GM23248 (cell line): Measurements from ENCODE around the gene SEC11A. TPM values are rescaled to one million over a fixed set of nuclear protein-coding genes. Genes with fewer than 3 reads are reported as not detected.

Source experiments
- DNase-seq: peaks from one replicate; pipeline ENCODE4 v3.0.0-alpha.2; 2015
- H2AFZ ChIP-seq: fragments of 200-600 bp; sonication (generic); 2 replicates; pipeline ENCODE4 v1.6.1; 2016; ENCODE audit warnings: antibody characterized with exemption
- H3F3A ChIP-seq: fragments of 200-600 bp; sonication (generic); 2 replicates; pipeline ENCODE4 v1.6.1; 2016; ENCODE audit warnings: mild to moderate bottlenecking, antibody characterized with exemption, mixed run types; ENCODE audit not compliant: insufficient read depth
- H3K27ac ChIP-seq: fragments of 200-600 bp; sonication (generic); 2 replicates; pipeline ENCODE4 v1.5.1; 2016; ENCODE audit warnings: mild to moderate bottlenecking
- H3K27me3 ChIP-seq: fragments of 200-600 bp; sonication (generic); replicated peaks from 2 replicates; pipeline ENCODE4 v1.6.1; 2016; ENCODE audit warnings: mild to moderate bottlenecking; ENCODE audit not compliant: insufficient read depth
- H3K36me3 ChIP-seq: fragments of 200-600 bp; sonication (generic); 2 replicates; pipeline ENCODE4 v1.6.1; 2016; ENCODE audit warnings: low read depth, mild to moderate bottlenecking
- H3K4me1 ChIP-seq: fragments of 200-600 bp; sonication (generic); 2 replicates; pipeline ENCODE4 v1.6.1; 2016; ENCODE audit warnings: mild to moderate bottlenecking; ENCODE audit not compliant: insufficient read depth
- H3K4me2 ChIP-seq: fragments of 200-600 bp; sonication (generic); one replicate; pipeline ENCODE4 v1.6.1; 2016; ENCODE audit warnings: mild to moderate bottlenecking; ENCODE audit not compliant: unreplicated experiment
- H3K4me3 ChIP-seq: fragments of 200-600 bp; sonication (generic); 2 replicates; pipeline ENCODE4 v1.5.1; 2016; ENCODE audit warnings: mild to moderate bottlenecking
- H3K79me2 ChIP-seq: fragments of 200-600 bp; sonication (generic); 2 replicates; pipeline ENCODE4 v1.6.1; 2016; ENCODE audit warnings: mild to moderate bottlenecking; ENCODE audit not compliant: insufficient read depth
- H3K9ac ChIP-seq: fragments of 200-600 bp; sonication (generic); 2 replicates; pipeline ENCODE4 v1.6.1; 2016; ENCODE audit warnings: mild to moderate bottlenecking
- H3K9me2 ChIP-seq: fragments of 200-600 bp; sonication (generic); 2 replicates; pipeline ENCODE4 v1.6.1; 2016; ENCODE audit warnings: mixed run types, mild to moderate bottlenecking, moderate library complexity; ENCODE audit not compliant: insufficient read depth
- H3K9me3 ChIP-seq: fragments of 200-600 bp; sonication (generic); one replicate; pipeline ENCODE4 v1.6.1; 2017; ENCODE audit warnings: low read depth
- H4K20me1 ChIP-seq: fragments of 200-600 bp; sonication (generic); 2 replicates; pipeline ENCODE4 v1.6.0; 2016; ENCODE audit not compliant: insufficient read depth
- EZH2 ChIP-seq: fragments of 200-600 bp; sonication (generic); IDR thresholded peaks from 2 replicates; pipeline ENCODE4 v1.6.1; 2018; ENCODE audit warnings: antibody characterized with exemption, mild to moderate bottlenecking; ENCODE audit not compliant: insufficient read depth, poor library complexity, severe bottlenecking
- EZH2phosphoT487 ChIP-seq: fragments of 200-600 bp; sonication (generic); IDR thresholded peaks from 2 replicates; pipeline ENCODE4 v1.6.1; 2018; ENCODE audit warnings: antibody characterized with exemption, moderate library complexity, mild to moderate bottlenecking, low read depth; ENCODE audit not compliant: insufficient read depth
- WGBS, 2 experiments: methylation state at CpG; one replicate each; pipeline ENCODE4 v1.1.6; 2015 to 2017; ENCODE audit warnings: low lambda C conversion rate in 2 of 2, low coverage in 1 of 2; ENCODE audit errors: missing lambda C conversion rate in 2 of 2; 5-methylcytosine and 5-hydroxymethylcytosine counted together
- in situ Hi-C: fragments of 300-500 bp; cut with MboI; formaldehyde crosslinking; loops from 2 replicates; pipeline ENCODE4 v1.15.0; 2020
- polyA plus RNA-seq: library from polyadenylated mRNA; unstranded; fragments of >200 nt; fragmentation: Nextera tagmentation; extraction: Ambion mirVana; gene quantifications from 2 replicates; pipeline ENCODE4 v1.2.1, GENCODE V29; 2016
- total RNA-seq: library from RNA; depleted of rRNA; stranded (reverse); fragments of >200 nt; shearing (Covaris generic); gene quantifications from 2 replicates; pipeline ENCODE4 v1.2.3, GENCODE V29; 2014

Gene SEC11A
- total and polyA plus RNA-seq, 2 experiments from 2014 or later, result 217 to 223 TPM

GRCh38 chr15:84747416-84748273 is 31.7 kb upstream of the SEC11A start:
- H3K79me2 ChIP-seq, result peaks cover 62% of the 10 kb centered on the region
- no peaks in the 10 kb centered on the region for H3K36me3 ChIP-seq
- peak; percentile 88 for DNase-seq
- H3K9me3 ChIP-seq, result no peaks in the 10 kb centered on the region
- H4K20me1 ChIP-seq, result peaks cover 6% of the 10 kb centered on the region; the same call in 1 of the 2 replicates
- peak overlapping the region; percentile 99 for H3K27ac ChIP-seq
- in situ Hi-C loops, result no loop called here
- H3K4me2 ChIP-seq, result peak overlapping the region; percentile 97
- peak overlapping the region; percentile 97 for H3K9ac ChIP-seq
- H3K4me3 ChIP-seq, result peak overlapping the region; percentile 99
- no peaks in the 10 kb centered on the region for H3K27me3 ChIP-seq
- WGBS, 2 experiments, result 2% methylated on average over 34 to 38 of the region's 46 CpGs
- H2AFZ ChIP-seq, result peak overlapping the region; percentile 87
- no peak for TF ChIP-seq EZH2
- no peak for TF ChIP-seq EZH2phosphoT487
- H3F3A ChIP-seq, result peaks cover 17% of the 10 kb centered on the region
- no peaks in the 10 kb centered on the region for H3K9me2 ChIP-seq
- peaks cover 19% of the 10 kb centered on the region for H3K4me1 ChIP-seq

GRCh38 chr15:84741121-84741520 is 25.2 kb upstream of the SEC11A start:
- H3K27ac ChIP-seq, result no peak overlapping the region
- no peak overlapping the region for H2AFZ ChIP-seq
- in situ Hi-C loops, result no loop called here
- no peaks in the 10 kb centered on the region for H3K4me1 ChIP-seq
- no peaks in the 10 kb centered on the region for H3F3A ChIP-seq
- H3K36me3 ChIP-seq, result no peaks in the 10 kb centered on the region
- TF ChIP-seq EZH2phosphoT487 (no peak), EZH2 (no peak)
- DNase-seq, result no peak
- H3K4me3 ChIP-seq, result no peak overlapping the region
- H3K27me3 ChIP-seq, result no peaks in the 10 kb centered on the region
- no peak overlapping the region for H3K9ac ChIP-seq
- WGBS, 2 experiments, result 69 to 77% methylated on average over 2 of the region's 2 CpGs
- no peak overlapping the region for H3K4me2 ChIP-seq
- H3K79me2 ChIP-seq, result peaks cover 11% of the 10 kb centered on the region
- no peaks in the 10 kb centered on the region for H3K9me2 ChIP-seq
- no peaks in the 10 kb centered on the region for H3K9me3 ChIP-seq
- H4K20me1 ChIP-seq, result no peaks in the 10 kb centered on the region

- no peak for DNase-seq
- peaks cover 8% of the 10 kb centered on the region for H3K79me2 ChIP-seq
- no peak overlapping the region for H3K4me2 ChIP-seq
- WGBS, 2 experiments, result 90 to 97% methylated on average over 4 of the region's 4 CpGs
- H4K20me1 ChIP-seq, result no peaks in the 10 kb centered on the region
- H3K36me3 ChIP-seq, result no peaks in the 10 kb centered on the region
- no peaks in the 10 kb centered on the region for H3F3A ChIP-seq
- H2AFZ ChIP-seq, result no peak overlapping the region
- in situ Hi-C loops, result no loop called here
- no peaks in the 10 kb centered on the region for H3K27me3 ChIP-seq
- no peaks in the 10 kb centered on the region for H3K4me1 ChIP-seq
- no peak overlapping the region for H3K27ac ChIP-seq
- H3K4me3 ChIP-seq, result no peak overlapping the region
- TF ChIP-seq EZH2, result no peak
- no peak for TF ChIP-seq EZH2phosphoT487
- no peaks in the 10 kb centered on the region for H3K9me3 ChIP-seq
- no peaks in the 10 kb centered on the region for H3K9me2 ChIP-seq
- no peak overlapping the region for H3K9ac ChIP-seq
Observed at GRCh38 chr15:84740691-84741090, 24.8 kb upstream of the SEC11A start.

GRCh38 chr15:84737005-84737404 is 21.1 kb upstream of the SEC11A start:
- Histone ChIP-seq H3K9me3 (no peaks in the 10 kb centered on the region), H3K4me2 (no peak overlapping the region), H3F3A (peaks cover 7% of the 10 kb centered on the region; the same call in 1 of the 2 replicates), H2AFZ (no peak overlapping the region), H3K27me3 (no peaks in the 10 kb centered on the region), H3K36me3 (no peaks in the 10 kb centered on the region), H4K20me1 (no peaks in the 10 kb centered on the region), H3K4me3 (no peak overlapping the region), H3K79me2 (no peaks in the 10 kb centered on the region), H3K4me1 (peaks cover 9% of the 10 kb centered on the region), H3K9me2 (no peaks in the 10 kb centered on the region), H3K27ac (no peak overlapping the region), H3K9ac (no peak overlapping the region)
- no peak for DNase-seq
- in situ Hi-C loops, result no loop called here
- TF ChIP-seq EZH2phosphoT487 (no peak), EZH2 (no peak)
- WGBS, 2 experiments, result 48 to 53% methylated on average over 2 of the region's 2 CpGs
